DMS53 treated with DMSO at 0.1 percent for 48 hours (cell line): ENCODE data around the gene MYO3B.

Source experiments
- DNase-seq: peaks from one replicate; lab custom pipeline; 2025; ENCODE audit not compliant: unreplicated experiment; lab: John Stamatoyannopoulos, UW

Gene MYO3B

GRCh38 chr2:170361090-170361936 is 183.4 kb downstream of the MYO3B start:
- DNase-seq = peak; percentile 63

DNA sequence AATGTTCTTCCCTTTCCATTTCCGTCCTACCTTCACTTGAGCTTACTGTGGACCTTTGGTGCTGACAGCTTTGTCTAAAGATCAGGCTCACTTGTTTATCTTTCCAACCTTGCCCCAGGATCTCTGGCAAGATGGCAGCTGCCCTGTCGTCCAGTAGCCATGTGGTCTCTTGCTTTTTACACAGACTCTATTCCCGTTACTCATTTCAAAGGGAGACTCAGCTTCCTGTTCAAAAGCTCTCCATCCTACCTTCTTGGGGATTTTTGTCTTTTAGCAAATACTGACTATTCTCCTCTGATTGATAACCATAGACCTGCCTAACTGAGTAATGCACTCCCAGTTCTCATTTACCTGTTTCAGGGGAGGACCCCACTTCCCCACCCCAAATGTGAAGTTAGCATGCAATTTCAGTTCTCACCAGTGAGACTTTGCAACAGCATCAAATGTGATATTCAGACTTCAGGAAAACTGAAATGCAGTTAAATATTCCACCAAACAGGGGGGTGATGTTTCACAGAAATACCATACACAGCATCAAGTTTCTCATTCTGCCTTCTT is 184.4 kb downstream of the MYO3B start:
- DNase-seq = no peak

- DNase-seq = peak; percentile 41
Observed at GRCh38 chr2:170362871-170363631, 185.1 kb downstream of the MYO3B start.

GRCh38 chr2:170365003-170365402 is 187.1 kb downstream of the MYO3B start:
- no peak for DNase-seq

- no peak for DNase-seq
Observed at GRCh38 chr2:170365686-170366085, 187.7 kb downstream of the MYO3B start.

- no peak for DNase-seq
Observed at GRCh38 chr2:170368370-170368769, 190.4 kb downstream of the MYO3B start.

GRCh38 chr2:170369228-170369627 is 191.3 kb downstream of the MYO3B start:
- no peak for DNase-seq

- DNase-seq = peak; percentile 69
Observed at GRCh38 chr2:170369894-170370293, 191.9 kb downstream of the MYO3B start.

DNA sequence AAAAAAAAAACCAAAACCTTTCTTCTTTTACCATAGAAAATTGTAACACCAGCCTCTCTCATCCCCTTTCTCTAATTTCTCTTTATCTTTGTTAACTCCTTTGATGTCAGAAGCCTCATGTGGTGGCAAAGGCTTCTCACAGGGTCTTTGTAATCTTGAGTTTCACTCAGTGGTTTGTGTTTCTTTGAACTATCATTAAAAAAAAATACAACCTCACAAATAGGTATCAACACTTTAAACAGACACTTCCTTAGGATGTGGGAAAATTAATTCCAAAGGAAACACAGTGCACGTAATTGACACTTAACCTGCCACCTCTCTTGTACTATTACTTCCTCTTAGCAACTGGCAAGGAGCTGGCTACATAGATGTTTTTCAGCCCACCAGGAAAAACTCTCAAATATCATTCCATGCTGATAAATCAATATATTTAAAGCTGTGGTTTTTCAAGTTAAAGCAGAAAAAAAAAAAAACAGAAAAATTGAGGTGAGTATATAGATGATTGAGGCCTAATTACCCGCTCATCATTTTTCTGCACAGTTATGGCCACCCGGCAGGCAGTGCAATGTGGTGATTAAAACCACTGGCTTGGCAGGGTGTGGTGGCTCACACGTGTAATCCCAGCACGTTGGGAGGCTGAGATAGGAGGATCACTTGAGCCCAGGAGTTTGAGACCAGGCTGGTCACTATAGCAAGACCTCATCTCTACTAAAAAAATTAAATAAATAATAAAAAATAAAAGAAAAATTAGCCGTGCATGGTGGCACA is 193.5 kb downstream of the MYO3B start:
- no peak for DNase-seq

- DNase-seq = no peak
Observed at GRCh38 chr2:170375192-170375591, 197.2 kb downstream of the MYO3B start.

GRCh38 chr2:170377500-170378207 is 199.7 kb downstream of the MYO3B start:
- DNase-seq = no peak

GRCh38 chr2:170380267-170380666 is 202.3 kb downstream of the MYO3B start:
- no peak for DNase-seq

- DNase-seq = no peak
Observed at GRCh38 chr2:170381678-170382077, 203.7 kb downstream of the MYO3B start.

DNA sequence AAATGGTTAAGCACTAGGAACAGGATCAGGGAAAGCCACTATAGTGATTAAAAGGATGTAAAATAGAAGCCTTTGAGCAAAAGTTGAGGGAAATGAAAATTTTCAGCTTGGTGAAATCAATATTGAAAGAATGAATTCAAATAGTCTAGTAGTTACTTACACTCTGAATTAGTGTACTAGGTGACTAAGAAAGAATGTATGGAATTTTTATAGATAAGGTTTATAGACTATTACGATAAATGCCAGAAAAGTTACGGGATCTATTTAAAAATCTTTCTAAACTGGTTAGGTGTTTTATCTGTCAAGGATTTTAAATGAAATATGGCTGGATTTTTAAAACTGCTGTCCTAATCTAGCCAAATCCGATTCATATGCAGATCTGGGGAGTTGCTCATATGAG is 208.6 kb downstream of the MYO3B start:
- DNase-seq = no peak

- no peak for DNase-seq
Observed at GRCh38 chr2:170391018-170391417, 213.1 kb downstream of the MYO3B start.

DNA sequence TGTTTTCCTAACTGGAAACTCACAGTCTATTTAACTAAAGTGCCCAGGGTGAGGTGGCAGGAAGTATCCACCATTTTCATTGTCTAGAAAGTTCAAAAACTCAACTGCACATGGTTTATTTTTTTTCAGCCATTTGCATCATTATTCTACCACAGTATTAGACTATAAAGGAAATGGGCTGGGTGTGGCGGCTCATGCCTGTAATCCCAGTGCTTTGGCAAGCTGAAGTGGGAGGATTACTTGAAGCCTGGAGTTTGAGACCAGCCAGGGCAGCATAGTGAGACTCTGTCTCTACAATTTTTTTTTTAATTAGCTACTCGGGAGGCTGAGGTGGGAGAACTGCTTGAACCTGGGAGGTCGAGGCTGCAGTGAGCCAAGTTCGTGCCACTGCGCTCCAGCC is 213.8 kb downstream of the MYO3B start:
- no peak for DNase-seq

- DNase-seq = no peak
Observed at GRCh38 chr2:170393861-170394498, 216.0 kb downstream of the MYO3B start.

GRCh38 chr2:170394641-170395387 is 216.9 kb downstream of the MYO3B start:
- DNase-seq = no peak

DNA sequence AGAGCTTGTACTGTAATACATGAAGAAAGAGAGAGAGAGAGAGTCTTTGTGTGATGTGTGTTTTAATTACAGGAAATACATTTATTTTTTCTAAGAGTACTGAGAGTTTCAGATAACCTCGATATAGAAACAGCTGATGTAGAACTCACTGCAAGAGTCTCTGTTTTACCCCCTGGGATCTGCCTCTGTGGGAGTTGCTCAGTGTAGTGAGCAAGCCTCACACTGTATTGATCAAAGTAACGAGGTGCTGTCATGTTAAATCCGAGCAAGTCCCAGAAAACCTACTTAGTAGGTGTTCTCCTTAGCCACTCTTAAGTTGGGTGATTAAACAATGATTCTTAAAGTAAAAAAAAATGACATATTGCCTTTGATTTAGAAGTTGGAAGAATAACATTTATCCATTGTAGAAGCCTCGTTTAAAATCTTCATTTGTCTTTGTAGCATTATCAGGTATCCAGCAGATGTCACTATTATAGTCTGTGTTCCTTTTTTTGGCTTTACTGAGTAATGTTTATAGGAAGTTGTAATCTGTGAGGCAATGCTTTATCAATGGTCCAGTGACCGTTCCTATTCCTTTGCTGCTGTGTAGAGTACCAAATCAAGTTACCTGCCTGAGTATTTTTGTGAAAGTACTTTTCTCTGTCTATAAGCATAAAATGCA is 219.0 kb downstream of the MYO3B start:
- DNase-seq = peak; percentile 64
